Nephron progenitor cell (in vitro differentiated cells): ENCODE results near the gene NTM.
"Not testable (repeated sequence)": the region's sequence is repeated elsewhere in the genome, so short reads cannot be mapped to it uniquely, and the experiment has no call there.

ENCODE experiments used
- DNase-seq: peaks from one replicate; pipeline ENCODE4 v3.0.0; 2021
- H3K27ac Mint-ChIP-seq: 2 replicates; pipeline ENCODE4 v1.8.0; 2021; ENCODE audit warnings: mild to moderate bottlenecking, moderate library complexity, mixed read lengths
- H3K27me3 Mint-ChIP-seq: 2 replicates; pipeline ENCODE4 v1.8.0; 2021; ENCODE audit warnings: mild to moderate bottlenecking, low read depth, mixed read lengths; ENCODE audit not compliant: poor library complexity
- H3K36me3 Mint-ChIP-seq: 2 replicates; pipeline ENCODE4 v1.8.0; 2021; ENCODE audit warnings: low read depth, mixed read lengths
- H3K4me1 Mint-ChIP-seq: 2 replicates; pipeline ENCODE4 v1.8.0; 2021; ENCODE audit warnings: mixed read lengths
- H3K4me3 Mint-ChIP-seq: 2 replicates; pipeline ENCODE4 v1.8.0; 2021; ENCODE audit warnings: mild to moderate bottlenecking, moderate library complexity, mixed read lengths
- H3K9me3 Mint-ChIP-seq: 2 replicates; pipeline ENCODE4 v1.8.0; 2021; ENCODE audit warnings: mild to moderate bottlenecking, moderate library complexity, mixed read lengths
- CTCF ChIP-seq: fragments of 200-600 bp; sonication (generic); IDR thresholded peaks from 2 replicates; pipeline ENCODE4 v1.5.0; 2021; ENCODE audit warnings: antibody characterized with exemption

NTM gene

GRCh38 chr11:131488238-131488637 lies 117.8 kb downstream of the NTM start:
- Mint-ChIP-seq H3K27ac (no peak overlapping the region), H3K36me3 (no peaks in the 10 kb centered on the region), H3K9me3 (no peaks in the 10 kb centered on the region), H3K4me1 (peaks cover 34% of the 10 kb centered on the region), H3K4me3 (no peak overlapping the region), H3K27me3 (peaks cover 11% of the 10 kb centered on the region)
- no peak for DNase-seq
- TF ChIP-seq CTCF = no peak

- no peak for TF ChIP-seq CTCF
- DNase-seq = no peak
- no peaks in the 10 kb centered on the region for H3K9me3 Mint-ChIP-seq
- no peaks in the 10 kb centered on the region for H3K36me3 Mint-ChIP-seq
- peaks cover 7% of the 10 kb centered on the region for H3K27me3 Mint-ChIP-seq
- no peak overlapping the region for H3K27ac Mint-ChIP-seq
- H3K4me1 Mint-ChIP-seq = peaks cover 34% of the 10 kb centered on the region
- H3K4me3 Mint-ChIP-seq = no peak overlapping the region
Observed at GRCh38 chr11:131491503-131491902, 121.1 kb downstream of the NTM start.

- Mint-ChIP-seq H3K27me3 (peaks cover 4% of the 10 kb centered on the region), H3K36me3 (no peaks in the 10 kb centered on the region), H3K9me3 (no peaks in the 10 kb centered on the region), H3K4me3 (no peak overlapping the region), H3K27ac (no peak overlapping the region), H3K4me1 (peaks cover 14% of the 10 kb centered on the region)
- TF ChIP-seq CTCF = no peak
- DNase-seq = no peak
Observed at GRCh38 chr11:131495423-131495822, 125.0 kb downstream of the NTM start.

GRCh38 chr11:131497686-131498085 lies 127.3 kb downstream of the NTM start:
- DNase-seq, H3K36me3 Mint-ChIP-seq, H3K4me3 Mint-ChIP-seq, H3K27ac Mint-ChIP-seq, H3K9me3 Mint-ChIP-seq, H3K27me3 Mint-ChIP-seq: not testable (repeated sequence)
- H3K4me1 Mint-ChIP-seq = peaks cover 30% of the 10 kb centered on the region

- no peak overlapping the region for H3K27ac Mint-ChIP-seq
- peaks cover 37% of the 10 kb centered on the region for H3K4me1 Mint-ChIP-seq
- H3K27me3 Mint-ChIP-seq = peaks cover 11% of the 10 kb centered on the region
- H3K4me3 Mint-ChIP-seq = no peak overlapping the region
- no peak for TF ChIP-seq CTCF
- H3K36me3 Mint-ChIP-seq = no peaks in the 10 kb centered on the region
- no peaks in the 10 kb centered on the region for H3K9me3 Mint-ChIP-seq
- no peak for DNase-seq
Observed at GRCh38 chr11:131498631-131499160, 128.3 kb downstream of the NTM start.

- H3K36me3 Mint-ChIP-seq = no peaks in the 10 kb centered on the region
- H3K27me3 Mint-ChIP-seq = peaks cover 15% of the 10 kb centered on the region
- DNase-seq = no peak
- peaks cover 42% of the 10 kb centered on the region for H3K4me1 Mint-ChIP-seq
- H3K9me3 Mint-ChIP-seq = no peaks in the 10 kb centered on the region
- H3K27ac Mint-ChIP-seq = no peak overlapping the region
- TF ChIP-seq CTCF = no peak
- H3K4me3 Mint-ChIP-seq = no peak overlapping the region
Observed at GRCh38 chr11:131499199-131499598, 128.8 kb downstream of the NTM start.
